NCI-H774 (cell line): ENCODE results near the gene TREML2.

Experiments used
- DNase-seq: peaks from one replicate; lab custom pipeline; 2025; lab: John Stamatoyannopoulos, UW

TREML2 gene

DNA sequence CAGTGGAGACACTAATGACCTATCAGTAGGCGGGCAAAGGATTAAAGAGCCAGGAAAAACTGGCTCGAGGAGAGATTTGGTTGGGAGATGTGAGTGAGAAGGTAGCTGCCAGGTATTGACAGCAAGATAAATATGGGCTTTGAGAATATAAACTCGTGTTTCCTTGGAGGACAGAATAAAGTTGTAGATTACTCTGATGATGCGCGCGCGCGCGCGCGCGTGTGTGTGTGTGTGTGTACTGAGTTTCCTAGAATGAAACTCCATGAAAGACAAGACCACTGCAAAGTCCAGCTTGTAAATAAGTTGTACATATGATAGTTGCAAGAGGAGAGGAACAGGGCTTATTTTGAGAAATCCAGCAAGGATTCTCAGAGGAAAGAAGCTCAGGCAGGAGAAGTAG lies 24.8 kb downstream of the TREML2 start:
- no peak for DNase-seq

DNA sequence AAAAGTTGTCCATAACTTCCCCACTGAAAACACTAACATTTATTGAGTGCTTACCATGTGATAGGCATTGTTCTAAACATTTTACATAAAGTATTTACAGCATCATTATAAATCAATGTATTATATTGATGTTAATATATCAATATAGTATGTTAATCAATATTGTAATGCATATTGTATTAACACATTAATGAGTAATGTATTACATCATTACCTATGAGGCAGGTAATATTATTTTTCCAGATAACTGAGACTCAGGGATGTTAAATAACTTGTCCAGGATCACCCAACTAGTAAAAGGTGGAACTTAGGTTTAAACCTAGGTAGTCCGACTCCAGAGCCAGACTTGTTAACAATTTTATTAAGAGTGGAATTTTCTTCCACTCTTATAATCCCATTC lies 25.9 kb downstream of the TREML2 start:
- no peak for DNase-seq

DNA sequence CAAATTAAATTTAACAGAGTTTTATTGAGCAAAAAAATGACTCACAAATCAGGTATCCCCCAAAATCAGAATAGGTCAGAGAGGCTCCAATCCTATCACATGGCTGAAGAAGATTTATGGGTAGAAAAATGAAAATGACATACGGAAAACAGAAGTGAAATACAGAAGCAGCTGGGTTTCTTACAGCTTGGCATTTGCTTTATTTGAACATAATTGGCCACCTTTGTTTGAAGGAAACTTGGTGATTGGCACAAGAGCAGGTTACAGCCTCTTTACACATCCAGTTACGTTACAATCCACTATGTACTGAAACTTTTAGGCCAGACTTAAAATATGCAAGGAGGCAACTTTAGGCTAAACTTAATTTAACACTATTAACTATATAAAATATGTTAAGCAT lies 26.3 kb downstream of the TREML2 start:
- no peak for DNase-seq

GRCh38 chr6:41171908-41172307 lies 29.0 kb downstream of the TREML2 start:
- no peak for DNase-seq

- DNase-seq, result no peak
Observed at GRCh38 chr6:41170547-41171160, 30.3 kb downstream of the TREML2 start.

DNA sequence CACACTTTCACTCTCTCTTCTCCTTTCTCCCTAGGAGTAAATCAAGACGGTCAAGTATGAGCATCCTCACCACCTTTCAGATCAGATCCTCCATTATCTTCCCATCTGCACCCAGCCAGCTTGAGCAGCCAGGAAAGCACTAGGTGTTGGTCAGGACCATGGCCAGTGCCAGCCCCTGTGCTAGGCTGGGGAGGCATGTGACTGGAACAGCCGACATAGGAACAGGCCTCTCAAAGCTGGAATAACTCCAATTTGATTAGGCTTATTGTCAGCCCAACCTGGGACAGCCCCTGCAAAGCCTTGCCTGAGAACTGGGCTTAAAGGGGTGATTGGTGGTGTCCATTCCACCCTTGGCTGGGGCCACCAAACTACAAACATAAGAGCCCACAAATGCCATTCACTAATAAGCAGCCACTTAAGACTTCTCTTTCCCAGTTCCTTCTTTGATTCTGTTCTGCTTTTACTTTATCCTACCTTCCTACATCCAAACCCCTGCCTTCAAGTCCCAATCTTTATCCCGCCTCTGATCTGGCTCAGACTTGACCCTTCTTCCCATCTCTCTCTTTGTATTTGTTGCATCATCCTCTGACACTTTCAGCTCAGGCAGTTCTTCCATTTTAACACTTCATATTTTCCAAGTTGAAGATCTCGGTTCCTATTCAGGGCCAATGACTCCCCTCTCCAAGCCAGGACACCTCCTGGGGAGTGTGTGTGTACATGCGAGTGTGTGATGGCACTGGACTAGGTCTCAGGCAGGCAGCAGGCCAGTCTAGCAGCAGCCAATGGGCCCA lies 33.6 kb downstream of the TREML2 start:
- no peak for DNase-seq

GRCh38 chr6:41164551-41165120 lies 36.3 kb downstream of the TREML2 start:
- DNase-seq, result no peak

DNA sequence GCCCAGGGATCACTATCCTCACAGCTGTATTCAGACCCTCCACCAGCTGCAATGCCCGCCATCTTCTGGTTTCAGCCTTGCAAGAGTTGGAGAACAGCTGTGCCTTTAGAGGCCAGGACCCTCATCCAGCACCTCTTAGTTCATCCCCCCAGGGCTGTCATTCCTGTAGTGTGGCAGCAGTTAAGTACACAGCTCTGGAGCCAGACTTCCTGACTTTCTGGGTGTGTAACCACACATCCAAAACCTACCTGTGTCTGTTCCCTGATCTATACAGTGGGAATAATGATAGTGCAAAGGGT lies 37.6 kb downstream of the TREML2 start:
- no peak for DNase-seq

GRCh38 chr6:41162687-41163418 lies 38.1 kb downstream of the TREML2 start, which contains the start of gene TREM2:
Gene TREM2 (minus strand): TSS chr6:41163116. CDS start chr6:41163082, 34 bp downstream.
- no peak for DNase-seq

GRCh38 chr6:41161851-41162552 lies 38.9 kb downstream of the TREML2 start:
- no peak for DNase-seq

DNA sequence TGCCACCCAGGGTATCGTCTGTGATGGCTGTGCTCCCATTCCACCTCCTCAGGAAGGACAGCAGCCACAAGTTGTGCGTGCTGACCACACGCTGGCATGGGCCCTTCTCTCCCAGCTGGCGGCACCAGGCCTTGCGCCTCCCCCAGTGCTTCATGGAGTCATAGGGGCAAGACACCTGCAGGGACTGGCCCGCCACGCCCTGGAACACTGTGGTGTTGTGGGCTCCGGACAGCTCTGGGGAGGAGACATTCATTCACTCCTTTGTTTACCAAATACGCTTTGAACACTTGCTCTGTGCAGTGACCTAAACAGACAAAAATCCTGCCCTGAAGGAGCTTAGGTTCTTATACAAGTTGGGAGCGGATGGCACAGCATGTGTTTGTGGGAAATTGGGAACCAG lies 39.6 kb downstream of the TREML2 start:
- no peak for DNase-seq

GRCh38 chr6:41160933-41161332 lies 40.0 kb downstream of the TREML2 start:
- DNase-seq, result no peak

GRCh38 chr6:41159415-41160082 lies 41.4 kb downstream of the TREML2 start:
- peak; percentile 21 for DNase-seq

GRCh38 chr6:41157323-41157722 lies 43.6 kb downstream of the TREML2 start:
- DNase-seq, result no peak

- no peak for DNase-seq
Observed at GRCh38 chr6:41156771-41157170, 44.2 kb downstream of the TREML2 start.

- DNase-seq, result no peak
Observed at GRCh38 chr6:41156001-41156400, 44.9 kb downstream of the TREML2 start.

DNA sequence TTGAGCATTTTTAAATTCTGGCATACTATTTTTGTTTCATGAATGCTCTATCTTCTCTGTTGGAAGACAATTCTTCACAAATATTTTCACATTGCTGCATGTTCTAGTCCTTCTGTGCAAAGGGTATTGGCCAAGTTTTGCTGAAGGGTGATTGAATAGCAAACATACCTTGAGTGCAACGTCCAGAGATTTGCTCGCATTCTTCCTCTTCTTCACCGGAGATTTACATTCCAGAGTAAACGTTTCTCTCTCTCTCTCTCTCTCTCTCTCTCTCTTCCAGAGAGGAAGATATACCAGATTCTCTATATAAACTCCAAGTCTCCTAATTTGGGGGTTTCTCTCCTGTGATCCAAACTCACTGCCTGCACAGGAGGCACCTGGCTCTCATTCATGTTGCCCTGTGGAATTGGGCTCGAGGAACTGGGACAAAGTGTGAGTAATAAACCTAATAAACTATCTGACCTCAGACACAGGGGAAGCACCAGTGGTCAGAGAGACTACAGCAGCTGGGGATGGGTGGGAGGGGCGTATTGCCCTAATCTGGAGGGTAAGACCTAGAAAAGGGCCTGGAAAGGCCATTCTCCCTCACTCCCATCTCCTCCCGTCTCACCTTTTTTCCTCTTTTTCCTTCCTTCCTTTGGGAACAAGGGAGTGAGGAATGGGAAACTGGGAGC lies 45.7 kb downstream of the TREML2 start:
- no peak for DNase-seq

DNA sequence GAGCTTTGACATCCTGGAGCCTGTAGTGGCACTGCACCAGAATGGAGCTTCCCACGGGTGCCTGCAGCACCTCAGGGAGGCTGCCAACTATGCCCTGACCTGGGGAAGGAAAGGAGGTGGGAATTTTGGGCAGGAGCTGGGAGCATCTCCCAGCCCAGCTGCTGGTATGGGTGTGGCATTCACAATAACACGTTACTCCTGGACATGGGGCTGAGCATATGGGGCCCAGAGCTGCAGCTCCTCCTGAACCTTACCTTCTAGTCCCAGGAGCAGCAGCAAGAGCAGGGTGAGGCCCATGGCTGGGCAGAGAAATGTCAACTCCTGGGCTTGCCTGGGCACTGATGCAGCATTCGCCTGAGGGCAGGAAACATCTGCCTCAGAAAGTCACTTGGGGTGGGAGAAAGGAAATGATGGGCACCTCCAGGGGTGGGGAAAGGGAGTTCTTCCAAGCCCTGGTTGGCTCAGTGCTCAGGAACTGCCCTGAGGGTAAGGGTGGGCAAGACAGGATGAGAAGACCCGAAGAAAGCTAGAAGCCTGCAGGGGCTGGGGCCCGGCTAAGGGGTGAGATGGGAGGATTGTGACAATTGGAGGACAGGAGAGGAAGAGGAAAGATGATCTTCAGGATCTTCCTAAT lies 46.8 kb downstream of the TREML2 start, which contains the start of gene TREML1:
TSS of gene TREML1 (minus strand) at position 356 of the 634 bp plus-strand sequence. CDS start at position 297, 59 bp downstream.
- no peak for DNase-seq

GRCh38 chr6:41153451-41153850 lies 47.5 kb downstream of the TREML2 start:
- no peak for DNase-seq

- no peak for DNase-seq
Observed at GRCh38 chr6:41150671-41151070, 50.3 kb downstream of the TREML2 start.
